Neural cell (in vitro differentiated cells): ENCODE data around the gene TRIM32.

Experiments used
- EP300 ChIP-seq: fragments of 450-650 bp; conservative IDR thresholded peaks from 2 replicates; pipeline ENCODE4 v1.6.1; 2014; ENCODE audit warnings: antibody characterized with exemption, mild to moderate bottlenecking, moderate library complexity; ENCODE audit not compliant: poor library complexity, severe bottlenecking
- EZH2 ChIP-seq: fragments of 200-600, 300-800 bp; shearing (Covaris generic), sonication (generic); IDR thresholded peaks from 2 replicates; pipeline ENCODE4 v1.6.1; 2014; ENCODE audit warnings: antibody characterized with exemption, low read length, borderline replicate concordance, mild to moderate bottlenecking; ENCODE audit not compliant: insufficient read depth, poor library complexity, severe bottlenecking
- MXI1 ChIP-seq: fragments of 450-650 bp; conservative IDR thresholded peaks from 2 replicates; pipeline ENCODE4 v1.6.1; 2014; ENCODE audit warnings: antibody characterized with exemption, mild to moderate bottlenecking; ENCODE audit not compliant: poor library complexity, severe bottlenecking
- POLR2AphosphoS5 ChIP-seq: IDR thresholded peaks from 2 replicates; pipeline ENCODE4 v1.6.1; 2012
- RAD21 ChIP-seq: fragments of 450-650 bp; conservative IDR thresholded peaks from 2 replicates; pipeline ENCODE4 v1.6.1; 2014; ENCODE audit warnings: antibody characterized with exemption, mild to moderate bottlenecking, moderate library complexity
- SMC3 ChIP-seq: fragments of 450-650 bp; conservative IDR thresholded peaks from 2 replicates; pipeline ENCODE4 v1.6.1; 2014; ENCODE audit warnings: antibody characterized with exemption, mild to moderate bottlenecking, moderate library complexity; ENCODE audit not compliant: poor library complexity
- TF ChIP-seq, protein P1 (sequence below): fragments of 450-650 bp; IDR thresholded peaks from 2 replicates; pipeline ENCODE4 v1.5.1; 2014; ENCODE audit warnings: antibody characterized with exemption, mild to moderate bottlenecking, moderate library complexity; ENCODE audit not compliant: poor library complexity, severe bottlenecking
- TF ChIP-seq, protein P2 (sequence below): IDR thresholded peaks from 2 replicates; pipeline ENCODE4 v1.6.1; 2012; ENCODE audit warnings: borderline replicate concordance

DNA sequence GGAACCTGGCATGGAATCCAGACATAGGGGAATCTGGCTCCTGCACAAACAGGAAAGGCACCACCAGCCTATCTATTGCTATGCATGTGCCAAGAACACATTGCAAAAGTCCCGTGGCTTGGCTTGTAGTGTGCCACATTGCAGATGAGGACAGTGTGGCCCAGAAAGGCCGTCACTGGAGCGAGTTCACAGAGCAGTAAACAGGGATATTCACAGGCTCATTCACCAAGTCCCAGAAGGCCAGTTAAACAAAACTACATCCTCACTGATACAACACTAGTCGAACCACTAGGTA lies 39.6 kb upstream of the TRIM32 start:
- TF ChIP-seq, protein P1, sequence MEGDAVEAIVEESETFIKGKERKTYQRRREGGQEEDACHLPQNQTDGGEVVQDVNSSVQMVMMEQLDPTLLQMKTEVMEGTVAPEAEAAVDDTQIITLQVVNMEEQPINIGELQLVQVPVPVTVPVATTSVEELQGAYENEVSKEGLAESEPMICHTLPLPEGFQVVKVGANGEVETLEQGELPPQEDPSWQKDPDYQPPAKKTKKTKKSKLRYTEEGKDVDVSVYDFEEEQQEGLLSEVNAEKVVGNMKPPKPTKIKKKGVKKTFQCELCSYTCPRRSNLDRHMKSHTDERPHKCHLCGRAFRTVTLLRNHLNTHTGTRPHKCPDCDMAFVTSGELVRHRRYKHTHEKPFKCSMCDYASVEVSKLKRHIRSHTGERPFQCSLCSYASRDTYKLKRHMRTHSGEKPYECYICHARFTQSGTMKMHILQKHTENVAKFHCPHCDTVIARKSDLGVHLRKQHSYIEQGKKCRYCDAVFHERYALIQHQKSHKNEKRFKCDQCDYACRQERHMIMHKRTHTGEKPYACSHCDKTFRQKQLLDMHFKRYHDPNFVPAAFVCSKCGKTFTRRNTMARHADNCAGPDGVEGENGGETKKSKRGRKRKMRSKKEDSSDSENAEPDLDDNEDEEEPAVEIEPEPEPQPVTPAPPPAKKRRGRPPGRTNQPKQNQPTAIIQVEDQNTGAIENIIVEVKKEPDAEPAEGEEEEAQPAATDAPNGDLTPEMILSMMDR: peak; percentile 13
- TF ChIP-seq SMC3 (peak; percentile 4), POLR2AphosphoS5 (no peak), EP300 (no peak), EZH2 (no peak), RAD21 (no peak), MXI1 (no peak)
- TF ChIP-seq, protein P2, sequence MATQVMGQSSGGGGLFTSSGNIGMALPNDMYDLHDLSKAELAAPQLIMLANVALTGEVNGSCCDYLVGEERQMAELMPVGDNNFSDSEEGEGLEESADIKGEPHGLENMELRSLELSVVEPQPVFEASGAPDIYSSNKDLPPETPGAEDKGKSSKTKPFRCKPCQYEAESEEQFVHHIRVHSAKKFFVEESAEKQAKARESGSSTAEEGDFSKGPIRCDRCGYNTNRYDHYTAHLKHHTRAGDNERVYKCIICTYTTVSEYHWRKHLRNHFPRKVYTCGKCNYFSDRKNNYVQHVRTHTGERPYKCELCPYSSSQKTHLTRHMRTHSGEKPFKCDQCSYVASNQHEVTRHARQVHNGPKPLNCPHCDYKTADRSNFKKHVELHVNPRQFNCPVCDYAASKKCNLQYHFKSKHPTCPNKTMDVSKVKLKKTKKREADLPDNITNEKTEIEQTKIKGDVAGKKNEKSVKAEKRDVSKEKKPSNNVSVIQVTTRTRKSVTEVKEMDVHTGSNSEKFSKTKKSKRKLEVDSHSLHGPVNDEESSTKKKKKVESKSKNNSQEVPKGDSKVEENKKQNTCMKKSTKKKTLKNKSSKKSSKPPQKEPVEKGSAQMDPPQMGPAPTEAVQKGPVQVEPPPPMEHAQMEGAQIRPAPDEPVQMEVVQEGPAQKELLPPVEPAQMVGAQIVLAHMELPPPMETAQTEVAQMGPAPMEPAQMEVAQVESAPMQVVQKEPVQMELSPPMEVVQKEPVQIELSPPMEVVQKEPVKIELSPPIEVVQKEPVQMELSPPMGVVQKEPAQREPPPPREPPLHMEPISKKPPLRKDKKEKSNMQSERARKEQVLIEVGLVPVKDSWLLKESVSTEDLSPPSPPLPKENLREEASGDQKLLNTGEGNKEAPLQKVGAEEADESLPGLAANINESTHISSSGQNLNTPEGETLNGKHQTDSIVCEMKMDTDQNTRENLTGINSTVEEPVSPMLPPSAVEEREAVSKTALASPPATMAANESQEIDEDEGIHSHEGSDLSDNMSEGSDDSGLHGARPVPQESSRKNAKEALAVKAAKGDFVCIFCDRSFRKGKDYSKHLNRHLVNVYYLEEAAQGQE: no peak
